ENCODE results near the gene SULT1C2.

SULT1C2 gene

DNA sequence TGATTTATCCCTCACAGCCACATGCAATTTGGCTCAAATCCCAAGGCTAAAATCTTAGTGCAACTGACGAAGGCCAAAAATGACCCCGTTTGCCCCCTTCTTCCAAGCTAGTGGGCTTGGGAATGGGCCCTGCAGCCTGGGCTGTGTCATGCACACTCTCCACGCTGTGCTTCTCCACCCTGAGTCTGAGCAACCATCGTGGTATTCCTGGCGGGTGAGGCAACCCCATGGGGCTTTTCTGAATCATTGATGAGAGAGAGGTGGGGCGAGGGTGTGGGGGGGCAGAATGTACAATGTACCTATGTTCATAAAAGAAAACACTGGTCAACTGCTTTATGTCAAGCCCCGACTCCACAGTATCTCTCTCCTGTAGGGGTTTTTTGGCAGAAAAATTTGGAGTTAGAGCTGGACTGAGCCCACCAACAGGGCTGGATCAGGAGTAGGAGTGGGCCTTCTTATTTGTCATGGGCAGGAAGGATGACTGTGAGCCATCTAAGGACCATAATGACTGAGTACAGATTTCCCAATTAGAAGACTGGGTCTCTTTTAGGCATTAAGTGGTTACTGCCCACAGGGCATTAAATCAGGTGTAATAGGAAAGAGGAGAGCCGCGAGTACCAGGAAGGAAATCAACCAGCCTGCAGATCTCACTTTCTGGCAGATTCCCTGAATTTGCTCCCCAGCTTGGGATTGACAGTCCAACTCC, 8.9 kb downstream of the SULT1C2 start:
- DNase-seq, result no peak

DNA sequence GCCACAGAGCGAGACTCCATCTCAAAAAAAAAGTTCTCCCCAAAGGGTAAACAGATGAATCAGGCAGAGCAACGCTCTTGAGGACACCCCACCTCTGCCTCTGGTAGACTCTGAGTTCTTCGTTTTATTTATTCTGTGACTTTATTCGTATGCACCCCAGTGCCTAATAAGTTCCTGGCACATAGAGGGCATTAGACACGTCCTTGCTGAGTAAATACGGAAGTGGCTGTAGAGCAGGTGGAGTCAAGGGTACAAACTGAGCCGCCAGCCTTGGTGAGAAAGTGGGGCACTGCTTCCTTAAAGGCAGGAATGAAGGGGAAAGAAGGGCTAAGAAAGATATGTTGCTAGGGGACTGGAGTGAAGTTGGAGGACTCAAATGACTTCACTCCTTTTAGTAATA, 12.9 kb downstream of the SULT1C2 start:
- DNase-seq, result no peak

DNA sequence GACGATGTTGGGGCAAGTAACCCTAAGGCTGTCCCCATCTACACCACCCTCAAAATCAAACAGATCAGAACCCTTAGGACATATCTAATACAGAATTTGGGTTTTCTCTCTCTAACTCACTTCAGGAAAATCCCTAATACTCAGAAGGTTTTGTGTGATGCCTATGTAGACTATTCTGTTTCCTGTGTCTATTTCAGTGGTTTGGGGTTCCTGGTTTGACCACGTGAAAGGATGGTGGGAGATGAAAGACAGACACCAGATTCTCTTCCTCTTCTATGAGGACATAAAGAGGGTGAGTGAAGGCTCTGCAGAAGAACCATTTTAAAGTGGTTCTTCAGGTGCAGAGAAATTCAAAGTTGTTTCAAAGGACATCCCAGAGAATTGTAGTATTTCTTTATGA, 16.3 kb downstream of the SULT1C2 start:
- no peak for DNase-seq

DNA sequence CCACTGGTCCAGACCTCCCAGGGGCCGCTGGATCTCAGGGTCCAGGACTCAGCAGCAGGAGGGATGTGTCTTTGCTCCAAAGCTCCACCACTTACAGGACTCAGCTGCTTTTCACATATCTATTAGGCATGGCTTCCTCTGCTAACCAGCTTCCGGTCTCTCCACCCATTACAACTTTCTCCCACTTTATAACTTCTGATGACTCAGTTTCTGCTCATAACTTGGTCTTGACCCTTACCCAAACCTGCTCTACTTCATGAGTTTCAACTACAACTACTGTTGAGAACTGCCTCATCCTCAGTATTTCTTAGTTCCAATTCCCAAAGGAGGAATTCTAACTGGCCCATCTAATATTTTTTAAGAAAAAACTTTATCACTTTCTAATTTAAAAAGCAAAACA, 17.2 kb downstream of the SULT1C2 start:
- no peak for DNase-seq

DNA sequence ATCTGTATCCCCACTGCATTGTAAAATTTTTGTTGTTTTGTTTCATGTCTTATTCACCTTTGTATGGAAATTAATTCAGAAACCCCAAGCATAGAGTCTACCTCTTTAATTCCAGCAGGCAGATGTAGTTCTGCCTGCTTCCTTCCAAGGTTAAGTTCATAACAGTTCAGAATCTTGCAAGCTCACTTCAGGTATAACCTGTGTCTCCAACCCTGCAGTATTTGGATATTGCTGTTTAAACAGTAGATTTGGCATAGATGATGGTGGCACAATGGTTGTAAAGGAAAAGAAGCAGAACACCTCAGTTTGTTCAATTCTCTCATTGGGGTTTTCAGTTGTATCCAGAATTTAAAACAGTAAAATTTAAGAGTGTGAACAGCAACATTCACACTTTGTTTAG, 21.2 kb downstream of the SULT1C2 start:
- DNase-seq, result no peak

DNA sequence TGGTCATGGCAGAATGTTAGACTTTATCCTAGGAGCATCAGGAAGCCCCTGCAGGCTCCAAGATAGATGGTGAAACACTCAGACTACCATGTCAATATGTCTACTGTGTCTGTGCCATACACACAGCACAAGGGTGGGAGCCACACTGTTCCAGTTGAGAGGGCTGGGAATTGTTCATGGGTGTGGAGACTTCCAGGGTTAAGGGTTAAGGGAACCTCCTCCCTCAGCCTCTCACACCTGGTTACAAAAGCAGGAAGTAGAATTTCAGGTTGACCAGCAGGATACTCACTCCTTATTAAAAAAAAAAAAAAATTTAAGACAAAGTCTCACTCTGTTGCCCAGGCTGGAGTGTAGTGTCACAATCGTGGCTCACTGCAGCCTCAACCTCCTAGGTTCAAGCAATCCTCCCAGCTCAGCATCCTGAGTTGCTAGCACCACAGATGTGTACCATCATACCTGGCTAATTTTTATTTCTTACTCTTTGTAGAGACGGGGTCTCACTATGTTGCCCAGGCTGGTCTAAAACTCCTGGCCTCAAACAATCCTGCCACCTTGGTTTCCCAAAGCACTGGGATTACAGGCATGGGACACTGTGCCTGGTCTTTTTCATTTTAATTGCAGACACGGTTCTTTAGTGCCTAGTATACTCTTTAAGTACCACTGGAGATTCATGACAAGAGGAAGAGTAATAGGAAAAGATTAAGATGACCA, 26.0 kb downstream of the SULT1C2 start:
- DNase-seq, result no peak

DNA sequence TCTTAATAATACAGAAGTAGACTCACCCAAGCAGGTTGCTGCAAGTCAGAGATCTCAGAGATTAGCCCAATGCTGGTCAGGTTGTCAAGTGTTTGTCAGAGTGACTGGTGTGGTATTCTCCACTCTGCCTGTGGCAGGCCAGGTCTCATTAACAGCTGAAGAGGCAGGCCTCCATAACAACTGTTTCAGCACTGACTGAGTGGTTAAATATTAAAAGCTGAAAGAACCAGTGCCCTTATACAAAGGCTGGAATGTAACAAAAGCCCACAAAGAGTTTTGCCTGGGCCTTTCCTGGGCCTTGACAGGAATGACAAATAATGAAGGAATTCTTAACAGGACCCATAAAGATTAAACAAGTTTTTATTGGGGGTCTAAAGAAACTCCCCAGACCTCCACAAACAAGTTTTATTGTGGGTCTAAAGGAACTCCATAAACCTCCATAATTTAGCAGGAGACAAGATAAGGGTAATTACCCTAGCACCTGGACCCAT, 26.8 kb downstream of the SULT1C2 start:
- no peak for DNase-seq

DNA sequence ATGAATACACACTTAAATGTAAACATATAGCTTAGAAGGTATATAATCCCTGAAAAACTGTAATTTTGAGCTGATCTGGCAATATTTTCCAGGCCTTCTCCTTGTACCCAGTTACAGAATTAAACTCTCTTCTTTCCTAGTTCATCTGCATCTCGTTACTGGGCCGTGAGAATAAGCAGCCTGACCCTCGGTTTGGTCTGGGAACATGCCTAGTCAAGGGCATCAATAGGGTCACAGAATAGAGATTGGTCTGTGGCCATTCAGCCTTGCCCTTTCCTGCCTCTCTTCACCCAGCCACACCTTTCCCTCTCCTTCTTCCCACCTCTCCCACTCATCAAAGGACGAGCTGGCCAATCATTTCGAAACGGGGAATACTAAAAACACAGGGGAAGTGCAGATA, 27.3 kb downstream of the SULT1C2 start:
- DNase-seq, result no peak

DNA sequence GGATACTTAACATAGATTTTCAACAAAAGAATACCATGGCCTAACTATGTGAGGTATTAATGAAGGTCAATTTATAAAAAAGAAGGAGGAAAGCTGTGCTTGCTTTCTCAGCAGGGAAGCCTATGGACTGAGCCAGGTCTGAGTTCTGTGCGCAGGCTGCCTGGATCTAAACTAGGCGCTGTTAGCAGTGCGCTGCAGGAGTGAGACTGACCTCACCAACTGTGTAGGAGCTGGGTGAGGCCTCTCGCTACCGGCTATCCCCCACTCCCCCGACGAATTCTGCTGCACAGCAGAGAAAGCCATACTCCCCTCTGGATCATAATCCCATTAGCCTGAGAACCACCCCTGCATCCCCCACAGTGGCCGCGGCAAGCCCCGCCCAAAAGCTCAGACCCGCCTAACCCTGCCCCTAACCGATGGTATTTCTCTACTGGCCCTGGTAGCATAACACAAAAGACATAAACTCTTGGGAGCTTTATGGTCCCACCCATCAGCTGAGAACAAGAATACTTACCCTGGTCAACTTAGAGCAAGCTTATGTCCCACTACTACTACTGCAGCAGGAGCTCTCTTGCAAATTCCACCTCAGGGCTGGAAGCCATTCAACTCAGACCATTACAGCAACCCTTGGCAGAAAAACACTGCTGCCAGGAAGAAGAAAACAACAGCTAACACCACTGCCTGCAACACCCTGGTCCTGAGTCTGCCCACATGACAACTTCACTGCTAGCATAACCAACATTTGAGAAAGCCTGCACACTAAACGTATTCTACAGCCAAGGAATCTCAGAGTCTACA, 28.0 kb downstream of the SULT1C2 start:
- DNase-seq, result no peak

DNA sequence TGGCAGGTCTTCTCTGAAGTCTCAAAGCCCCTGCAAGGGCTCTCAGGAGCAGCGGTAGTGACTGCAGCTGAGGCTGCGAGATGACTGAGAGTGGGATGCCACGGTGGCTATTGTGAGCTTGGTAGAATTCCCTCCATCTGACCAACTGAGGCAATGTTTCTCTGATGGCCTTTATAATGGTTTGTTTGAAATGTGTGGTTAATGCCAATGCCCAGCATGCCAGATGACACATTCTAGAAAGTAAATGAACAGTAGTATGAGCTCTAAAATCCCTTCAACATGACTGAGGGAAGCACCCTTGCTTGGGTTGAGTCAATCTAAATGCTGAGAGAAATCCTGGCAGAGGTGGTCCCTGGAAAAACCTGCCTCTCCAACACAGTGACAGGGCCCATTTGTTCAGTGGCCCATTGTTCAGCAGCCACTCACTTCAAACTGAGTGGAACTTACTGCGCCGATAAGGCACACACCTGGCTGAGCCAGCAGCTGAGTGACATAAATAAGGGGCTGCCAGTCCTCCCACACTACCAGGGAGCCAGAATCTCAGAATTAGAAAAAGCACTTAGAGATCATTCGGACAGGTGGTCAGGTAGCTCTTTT, 31.7 kb downstream of the SULT1C2 start:
- no peak for DNase-seq

DNA sequence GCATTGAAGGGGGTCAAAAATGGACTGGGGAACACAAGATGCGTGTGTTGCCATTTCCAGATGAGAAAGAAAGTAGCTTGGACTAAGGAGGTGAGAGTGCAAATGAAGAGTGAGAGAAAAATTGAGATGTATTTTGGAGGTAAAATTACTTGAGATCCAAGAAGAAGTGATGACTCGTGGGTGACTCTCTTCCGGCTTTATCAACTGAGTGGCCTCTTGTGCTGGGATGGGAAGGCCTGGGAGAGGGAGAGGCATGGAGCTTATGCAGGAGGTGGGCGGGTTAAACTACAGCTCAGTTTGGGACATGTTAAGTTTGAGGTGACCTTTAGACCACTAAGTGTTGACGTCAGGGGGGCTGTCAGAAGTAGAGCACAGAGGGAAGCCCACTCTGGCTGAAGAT, 34.9 kb downstream of the SULT1C2 start:
- no peak for DNase-seq

DNA sequence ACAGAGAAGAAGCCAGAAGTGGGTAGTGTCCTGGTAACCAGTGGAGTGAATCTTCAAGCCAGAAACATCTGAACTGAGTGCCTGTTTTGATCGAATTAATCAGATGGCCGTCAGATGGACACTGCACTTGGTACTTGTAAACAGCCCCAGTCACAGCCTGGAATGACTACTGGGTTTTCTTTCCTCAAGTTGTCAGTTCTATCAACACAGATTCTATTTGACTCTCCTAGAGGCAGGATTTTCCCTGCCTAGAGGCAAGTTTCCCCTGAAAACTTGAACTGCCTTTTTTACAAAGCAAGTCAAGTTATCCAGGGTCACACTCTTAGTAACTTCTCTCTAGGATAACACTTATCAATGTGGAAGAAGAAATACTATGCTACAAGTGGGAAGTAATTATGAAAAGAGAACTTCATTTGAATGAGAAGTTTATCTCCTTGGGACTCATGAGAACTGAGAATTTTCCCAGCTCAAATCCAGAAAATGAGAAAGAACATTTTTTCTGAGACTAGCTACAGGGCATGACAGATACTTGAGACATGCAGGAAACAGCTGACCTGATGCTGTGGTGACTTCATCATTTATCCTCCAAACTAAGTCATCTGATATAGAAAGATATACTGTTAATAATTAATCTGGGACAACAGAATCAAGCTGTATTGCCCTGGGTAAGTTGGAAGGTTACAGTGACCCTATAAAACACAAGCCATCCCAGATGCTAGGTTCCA, 36.0 kb downstream of the SULT1C2 start:
- no peak for DNase-seq

DNA sequence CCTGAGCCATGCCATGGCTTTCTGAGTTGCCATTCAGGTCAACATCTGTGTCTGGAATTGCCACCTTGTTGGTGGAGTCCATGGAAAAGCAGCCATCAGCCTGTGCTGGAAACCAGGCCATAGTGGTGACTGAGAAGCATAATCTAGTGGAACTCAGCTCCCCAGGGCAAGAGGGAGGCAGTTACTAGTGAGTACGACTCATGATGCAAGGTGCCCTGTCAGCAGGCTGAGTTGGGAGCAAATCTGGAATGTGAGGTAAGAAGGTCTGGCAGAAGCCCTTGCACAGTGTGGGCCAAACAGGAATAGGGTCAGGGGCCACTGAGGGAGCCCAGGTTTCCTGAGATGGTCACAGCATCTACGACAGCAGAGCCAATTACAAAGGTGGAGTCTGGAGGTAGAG, 37.1 kb downstream of the SULT1C2 start:
- DNase-seq, result no peak

DNA sequence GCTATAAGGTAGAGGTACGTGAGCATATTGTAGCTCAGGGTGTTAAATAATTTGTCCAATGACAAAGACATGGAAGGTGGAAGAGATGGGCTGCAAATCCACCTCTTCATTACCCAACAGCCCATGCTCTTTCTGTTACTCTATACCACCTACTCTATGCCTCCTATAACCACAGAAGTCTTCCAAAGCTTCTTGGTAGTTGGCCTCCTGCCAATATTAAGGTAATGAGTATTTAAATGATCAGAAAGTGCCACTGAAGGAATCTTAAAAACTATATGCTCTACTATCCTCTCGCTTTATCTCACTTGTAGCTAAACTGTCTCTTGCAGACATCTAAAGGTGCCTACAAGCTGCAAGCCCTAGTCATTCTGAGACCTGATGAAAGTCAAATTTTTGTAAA, 41.1 kb downstream of the SULT1C2 start:
- DNase-seq, result no peak

DNA sequence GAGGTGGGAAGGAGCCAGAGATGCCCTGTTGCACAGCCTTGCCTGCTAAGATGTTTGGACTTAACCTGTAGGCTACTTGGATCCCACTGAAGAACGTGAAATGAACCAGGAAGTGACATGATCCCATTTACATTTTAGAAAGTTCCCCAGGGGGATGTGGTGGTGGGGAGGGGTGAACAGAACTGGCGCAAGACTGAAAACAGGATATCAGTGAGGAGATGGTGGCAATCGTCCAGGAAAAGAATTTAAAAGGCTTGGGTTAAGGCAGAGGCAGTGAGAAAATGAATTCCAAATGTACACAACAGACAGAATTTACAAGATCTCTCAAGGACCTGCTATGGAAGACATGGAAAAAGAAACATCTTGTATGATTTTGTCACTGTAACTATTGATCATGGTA, 42.3 kb downstream of the SULT1C2 start:
- DNase-seq, result no peak

DNA sequence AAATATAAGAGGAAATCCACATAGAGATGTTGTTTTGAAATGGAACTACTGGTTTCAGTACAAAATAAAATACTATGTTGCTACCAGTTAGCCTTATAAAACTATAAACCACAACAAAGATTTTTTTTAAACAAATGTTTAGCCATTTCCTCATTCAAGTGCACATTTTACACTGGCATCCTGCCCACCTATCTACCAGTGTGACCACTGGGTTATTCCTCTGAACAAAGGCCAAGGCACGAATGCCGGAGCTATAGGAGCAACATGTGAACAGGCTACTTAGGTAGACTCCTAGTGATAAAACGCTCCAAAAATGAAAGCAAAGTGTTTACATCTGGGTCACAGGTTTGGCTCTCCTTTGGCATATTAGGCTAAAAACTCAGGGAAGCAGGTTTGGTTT, 57.3 kb downstream of the SULT1C2 start:
- no peak for DNase-seq

DNA sequence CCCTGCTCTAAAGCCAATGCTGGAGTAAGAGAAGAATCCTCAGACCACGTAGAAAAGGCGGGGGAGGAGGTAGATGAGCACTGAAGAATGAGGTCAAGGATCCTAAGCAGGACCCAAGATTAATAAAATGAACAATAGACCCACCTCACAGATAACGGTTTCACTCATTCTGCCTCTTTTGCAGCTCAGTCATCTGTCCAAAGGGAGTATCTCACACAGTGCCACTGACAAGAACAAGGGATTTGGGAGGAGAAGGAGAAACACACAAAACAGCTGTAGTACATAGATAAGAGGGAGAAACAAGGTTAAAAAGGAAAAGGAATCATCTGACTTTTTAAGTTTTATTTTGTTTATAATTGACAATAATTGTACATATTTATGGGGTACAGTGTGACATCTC, 58.1 kb downstream of the SULT1C2 start:
- DNase-seq, result no peak

DNA sequence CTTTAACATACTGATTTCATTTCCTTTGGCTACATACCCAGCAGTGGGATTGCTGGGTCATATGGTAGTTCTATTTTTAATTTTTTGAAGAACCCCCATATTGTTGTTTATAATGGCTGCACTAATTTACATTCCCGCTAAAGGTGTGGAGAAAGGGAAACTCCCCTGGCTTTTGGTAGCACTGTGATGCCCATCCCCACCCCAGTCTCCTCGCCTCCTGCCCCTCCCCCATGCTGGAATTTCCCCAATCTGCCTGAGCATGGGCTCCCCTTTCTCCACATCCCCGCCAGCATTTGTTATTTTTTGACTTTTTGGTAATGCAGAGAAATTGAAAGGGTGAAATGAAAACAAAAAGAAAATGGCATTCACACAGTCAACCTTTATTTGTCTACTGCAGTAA, 59.1 kb downstream of the SULT1C2 start:
- no peak for DNase-seq

DNA sequence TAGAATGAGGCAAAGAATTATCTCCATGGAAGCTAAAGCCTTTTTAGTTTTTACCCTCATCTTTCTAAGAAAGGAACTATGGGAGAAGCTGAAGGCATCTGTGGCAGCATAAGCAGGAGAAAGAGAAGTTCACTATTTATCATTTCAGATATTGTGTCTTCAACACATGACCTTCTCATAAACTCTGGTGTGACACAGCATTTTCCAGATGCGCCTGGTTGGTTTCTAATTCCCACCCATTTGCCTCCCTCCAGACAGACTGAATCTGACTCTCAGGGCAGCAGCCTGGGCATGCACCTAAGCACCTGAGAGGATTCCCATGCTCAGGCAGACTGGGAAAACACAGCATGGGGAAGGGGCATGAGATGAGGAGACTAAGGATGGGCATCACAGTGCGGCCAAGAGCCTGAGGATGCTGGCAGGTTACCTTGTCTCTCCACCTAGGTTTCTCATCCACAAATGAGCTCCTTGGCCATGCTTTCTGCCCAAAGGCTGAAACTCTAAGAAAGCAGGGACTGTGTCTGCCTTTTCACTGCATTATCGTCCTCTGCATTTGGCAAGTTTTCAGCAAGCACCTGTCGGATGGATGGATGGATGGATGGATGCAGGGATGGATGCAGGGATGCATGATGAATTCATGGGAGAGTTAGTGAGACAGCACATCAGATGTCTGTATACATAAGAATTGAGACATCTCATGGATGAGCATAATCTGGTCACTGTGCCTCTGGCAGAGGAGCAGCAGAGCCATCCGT, 60.3 kb downstream of the SULT1C2 start:
- no peak for DNase-seq

DNA sequence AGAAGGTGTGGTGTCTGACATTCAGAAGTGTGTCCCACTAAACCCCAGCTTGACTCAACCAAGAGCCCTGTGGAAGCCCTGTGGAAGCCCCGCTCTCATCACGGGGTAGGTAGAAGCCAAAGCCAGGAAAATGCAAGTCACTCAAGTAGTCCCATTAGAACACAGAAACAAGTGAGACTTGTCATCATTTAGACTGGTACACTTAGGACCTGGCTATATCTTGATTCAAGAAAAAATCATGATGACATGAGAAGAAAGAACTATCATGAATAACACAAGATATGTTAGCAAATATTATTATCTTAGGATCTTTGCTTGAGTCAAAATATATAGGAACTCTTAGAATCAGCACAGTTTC, 60.9 kb downstream of the SULT1C2 start:
- no peak for DNase-seq

DNA sequence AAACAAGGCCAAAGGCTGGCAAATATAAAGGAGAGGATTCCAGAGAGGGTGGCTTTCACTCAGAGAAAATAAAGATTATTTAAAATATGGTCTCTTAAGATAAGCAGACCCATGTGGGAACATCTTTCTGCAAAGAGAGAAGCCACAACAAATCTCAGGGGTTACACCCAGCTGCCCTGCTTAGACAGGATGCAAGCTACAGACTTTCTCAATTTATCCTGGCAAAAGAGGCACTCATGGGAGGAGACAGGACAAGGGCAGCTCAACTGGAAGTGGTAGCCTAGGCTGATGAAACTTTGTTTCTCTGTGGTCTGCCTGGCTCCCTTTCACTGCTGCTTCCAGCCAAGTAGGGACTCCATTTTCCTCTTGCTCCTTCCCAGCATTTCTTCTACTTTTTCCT, 63.2 kb downstream of the SULT1C2 start:
- no peak for DNase-seq

DNA sequence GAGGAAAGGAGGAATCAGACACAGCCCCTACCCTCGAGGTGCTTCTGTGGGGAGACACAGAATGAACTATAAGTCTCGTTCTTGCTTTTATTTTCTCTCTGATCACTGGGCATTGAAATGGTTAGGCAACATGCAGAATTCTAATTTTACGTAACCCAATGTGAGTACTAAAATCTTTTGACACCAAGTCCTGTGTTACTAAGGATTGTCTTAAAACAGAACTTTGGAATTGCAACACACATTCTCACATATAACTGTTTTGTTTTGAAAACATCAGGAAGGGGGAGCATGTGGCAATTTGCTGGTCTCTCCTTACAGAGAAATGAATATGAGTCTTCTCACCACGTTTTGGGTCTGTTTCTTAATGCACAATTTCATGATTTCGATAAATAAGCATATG, 65.4 kb downstream of the SULT1C2 start:
- no peak for DNase-seq

Measured in GOT3 (cell line).